ENCODE results near the gene B3GNT5.

B3GNT5 gene

DNA sequence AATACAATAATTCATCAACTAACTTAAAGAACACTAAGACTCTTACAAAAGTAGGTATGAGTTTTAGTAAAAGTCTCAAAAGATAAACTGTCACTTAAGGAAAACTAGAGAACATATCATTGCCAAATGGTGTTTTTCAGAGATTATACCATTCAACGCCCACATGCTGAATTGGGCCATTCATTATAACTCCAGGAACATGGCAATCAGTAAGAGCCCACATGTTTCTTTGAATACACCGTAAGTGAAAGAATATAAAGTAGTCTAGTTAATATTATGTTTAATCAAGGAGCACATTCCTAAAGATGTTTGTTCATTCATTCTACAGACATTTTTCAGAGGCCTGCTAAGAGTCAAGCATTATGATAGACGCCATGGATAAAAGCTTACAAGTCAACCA lies 22.9 kb downstream of the B3GNT5 start:
- no peak for DNase-seq (ENCODE audit: low spot score)
- TF ChIP-seq CTCF (IDR thresholded peaks at IDR 0.05; ENCODE audit: extremely low read depth, insufficient read depth, missing control alignments) = no peak
- in situ Hi-C loops (cut with MboI; ENCODE audit: low pct_unique_long_range_greater_than_20kb, low sequenced_read_pairs, unreplicated experiment) = no loop called here

DNA sequence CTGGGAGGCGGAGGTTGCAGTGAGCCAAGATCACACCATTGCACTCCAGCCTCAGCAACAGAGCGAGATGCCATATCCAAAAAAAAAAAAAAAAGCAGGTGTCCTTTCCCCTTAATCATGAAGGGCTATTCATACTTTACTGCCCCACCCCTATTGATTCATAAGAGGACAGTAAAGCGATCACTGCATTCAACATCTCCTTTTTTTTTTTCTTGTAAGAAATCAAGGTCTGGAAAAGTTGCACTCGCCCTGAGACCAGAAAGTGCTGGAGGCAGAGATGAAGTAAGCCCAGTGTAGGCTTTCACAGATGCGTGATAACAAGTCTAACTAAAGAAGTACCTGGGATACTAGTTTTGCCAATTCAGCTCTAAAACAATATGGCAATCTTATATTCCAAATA lies 24.2 kb downstream of the B3GNT5 start:
- TF ChIP-seq CTCF (IDR thresholded peaks at IDR 0.05; ENCODE audit: extremely low read depth, insufficient read depth, missing control alignments) = no peak
- in situ Hi-C loops (cut with MboI; ENCODE audit: low pct_unique_long_range_greater_than_20kb, low sequenced_read_pairs, unreplicated experiment) = no loop called here
- DNase-seq (ENCODE audit: low spot score) = no peak

DNA sequence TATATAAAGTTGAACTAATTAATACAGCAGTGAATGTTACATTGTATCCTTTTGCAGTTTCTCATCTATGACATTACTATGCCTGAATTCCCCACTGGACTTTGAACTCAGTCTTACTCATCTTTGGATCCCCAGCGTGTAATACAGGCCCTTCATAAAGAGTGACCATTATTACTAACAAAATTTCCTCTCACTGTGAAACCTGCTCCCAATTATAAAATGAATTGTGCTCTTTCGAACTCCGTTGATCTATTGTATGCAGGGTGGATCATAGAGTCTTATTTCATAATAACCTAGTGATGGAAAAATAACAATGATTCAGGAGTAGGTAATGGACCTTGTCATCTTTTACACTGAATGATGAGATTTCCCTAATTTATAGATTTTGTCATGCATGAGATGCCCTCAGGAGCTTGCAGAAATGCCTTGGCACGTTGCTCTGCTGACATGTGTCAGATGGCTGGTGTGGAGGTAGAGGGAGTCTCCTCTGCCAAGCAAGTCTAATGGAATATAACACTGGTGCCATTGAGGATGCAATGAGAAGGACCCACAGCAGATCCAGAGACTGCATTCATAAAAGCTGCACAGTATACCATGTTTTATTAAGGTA lies 25.5 kb downstream of the B3GNT5 start:
- no peak for DNase-seq (ENCODE audit: low spot score)
- in situ Hi-C loops (cut with MboI; ENCODE audit: low pct_unique_long_range_greater_than_20kb, low sequenced_read_pairs, unreplicated experiment) = no loop called here
- TF ChIP-seq CTCF (IDR thresholded peaks at IDR 0.05; ENCODE audit: extremely low read depth, insufficient read depth, missing control alignments) = no peak

DNA sequence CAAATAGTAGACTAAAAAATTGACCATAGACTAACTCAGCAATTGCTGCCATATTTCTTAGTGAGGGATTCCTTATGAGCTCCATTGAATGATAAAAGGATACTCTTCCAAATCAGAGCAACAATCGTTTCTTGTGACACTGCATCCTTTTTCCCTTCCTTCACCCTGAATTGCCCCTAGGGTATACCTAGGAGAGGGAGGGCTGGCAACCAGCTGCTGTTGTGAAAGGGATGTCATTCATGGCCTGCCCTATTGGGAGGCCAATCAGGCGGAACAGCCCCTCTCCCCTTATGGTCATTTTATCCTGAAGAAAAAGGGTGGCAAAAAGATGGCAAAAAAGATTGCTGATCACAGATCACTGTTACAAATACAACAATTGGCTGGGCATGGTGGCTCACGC lies 26.3 kb downstream of the B3GNT5 start:
- DNase-seq (ENCODE audit: low spot score) = no peak
- in situ Hi-C loops (cut with MboI; ENCODE audit: low pct_unique_long_range_greater_than_20kb, low sequenced_read_pairs, unreplicated experiment) = no loop called here
- no peak for TF ChIP-seq CTCF (IDR thresholded peaks at IDR 0.05; ENCODE audit: extremely low read depth, insufficient read depth, missing control alignments)

GRCh38 chr3:183281126-183281797 lies 28.2 kb downstream of the B3GNT5 start:
- DNase-seq (ENCODE audit: low spot score) = no peak
- no peak for TF ChIP-seq CTCF (IDR thresholded peaks at IDR 0.05; ENCODE audit: extremely low read depth, insufficient read depth, missing control alignments)
- in situ Hi-C loops (cut with MboI; ENCODE audit: low pct_unique_long_range_greater_than_20kb, low sequenced_read_pairs, unreplicated experiment) = no loop called here

DNA sequence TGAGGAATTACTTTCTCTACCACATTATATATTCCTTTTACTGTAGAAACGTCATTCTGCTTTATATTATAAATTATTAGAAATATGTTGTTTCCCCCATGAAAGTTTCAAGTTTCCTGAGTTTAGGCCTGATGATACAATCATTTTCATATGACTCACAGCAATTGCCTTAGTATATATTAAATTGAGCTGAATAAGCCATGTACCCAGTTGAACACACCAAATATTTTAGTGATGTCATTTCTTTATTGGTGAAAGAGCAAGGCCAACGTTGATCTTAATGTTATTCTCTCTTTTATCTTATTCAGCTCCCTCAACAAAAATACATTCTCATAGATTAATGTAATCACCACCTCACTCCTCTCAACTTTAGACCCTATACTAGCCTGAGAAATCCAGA lies 30.8 kb downstream of the B3GNT5 start:
- TF ChIP-seq CTCF (IDR thresholded peaks at IDR 0.05; ENCODE audit: extremely low read depth, insufficient read depth, missing control alignments) = no peak
- in situ Hi-C loops (cut with MboI; ENCODE audit: low pct_unique_long_range_greater_than_20kb, low sequenced_read_pairs, unreplicated experiment) = no loop called here
- no peak for DNase-seq (ENCODE audit: low spot score)

All from GM13977 (cell line).